ENCODE measurements around the gene DNAJC11.

- TF ChIP-seq MYC (IDR thresholded peaks at IDR 0.05; ENCODE audit: low read depth, low read length) (no peak), CTCF (IDR thresholded peaks at IDR 0.05; ENCODE audit: low read depth, low read length) (no peak), POLR2A (IDR thresholded peaks at IDR 0.05; ENCODE audit: extremely low read depth, insufficient read length) (no peak)
Measured at GRCh38 chr1:6585841-6586240, 115.8 kb downstream of the DNAJC11 start.

Data from NB4 (cell line).